T follicular helper cell (primary cell): Measurements from ENCODE around the gene INTS3.
"Not testable (repeated sequence)": the region's sequence is repeated elsewhere in the genome, so short reads cannot be mapped to it uniquely, and the experiment has no call there.

Source experiments
- DNase-seq: peaks from one replicate; pipeline ENCODE4 v3.0.0-alpha.2; 2020; ENCODE audit warnings: low read depth

INTS3 gene

DNA sequence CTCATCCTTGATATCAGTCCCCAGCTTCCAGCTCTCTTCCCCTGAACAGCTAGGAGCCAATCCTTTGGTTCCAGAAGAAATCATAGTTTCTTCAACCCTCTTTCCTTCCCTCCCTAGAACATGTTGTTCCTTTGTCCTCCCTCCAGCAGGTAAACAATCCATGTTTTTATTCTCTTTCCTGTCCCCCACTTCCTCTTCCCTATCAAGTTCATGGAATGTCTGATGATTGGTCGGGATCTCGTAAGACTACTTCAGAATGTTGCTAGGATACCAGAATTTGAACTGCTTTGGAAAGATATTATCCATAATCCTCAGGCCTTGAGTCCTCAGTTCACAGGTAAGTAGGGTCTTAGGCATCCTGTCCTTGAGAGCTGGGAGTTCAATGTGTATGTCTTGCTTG, 24.2 kb downstream of the INTS3 start:
- DNase-seq = no peak

- no peak for DNase-seq
Measured at GRCh38 chr1:153752571-153753195, 24.8 kb downstream of the INTS3 start.

DNA sequence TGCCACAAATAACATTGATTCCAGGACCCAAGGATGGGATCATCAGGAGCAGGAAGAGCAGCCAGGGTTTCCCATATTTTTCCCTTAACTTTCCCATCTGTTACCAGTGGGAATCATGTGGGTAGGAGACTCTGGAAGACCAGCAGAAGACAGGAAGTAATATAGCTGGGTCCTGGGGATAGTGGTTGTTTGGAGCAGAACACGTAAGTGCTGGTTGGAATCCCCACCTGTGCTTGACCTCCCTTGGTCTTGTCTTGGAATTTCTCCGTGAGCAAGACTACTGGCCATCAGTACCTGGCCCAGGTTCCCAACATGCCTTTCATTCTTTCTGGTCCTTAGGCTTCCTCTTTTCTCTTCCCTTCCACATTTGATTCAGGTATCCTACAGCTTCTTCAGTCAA, 26.4 kb downstream of the INTS3 start:
- DNase-seq = no peak

GRCh38 chr1:153760440-153760839, 32.6 kb downstream of the INTS3 start:
- DNase-seq = no peak

DNA sequence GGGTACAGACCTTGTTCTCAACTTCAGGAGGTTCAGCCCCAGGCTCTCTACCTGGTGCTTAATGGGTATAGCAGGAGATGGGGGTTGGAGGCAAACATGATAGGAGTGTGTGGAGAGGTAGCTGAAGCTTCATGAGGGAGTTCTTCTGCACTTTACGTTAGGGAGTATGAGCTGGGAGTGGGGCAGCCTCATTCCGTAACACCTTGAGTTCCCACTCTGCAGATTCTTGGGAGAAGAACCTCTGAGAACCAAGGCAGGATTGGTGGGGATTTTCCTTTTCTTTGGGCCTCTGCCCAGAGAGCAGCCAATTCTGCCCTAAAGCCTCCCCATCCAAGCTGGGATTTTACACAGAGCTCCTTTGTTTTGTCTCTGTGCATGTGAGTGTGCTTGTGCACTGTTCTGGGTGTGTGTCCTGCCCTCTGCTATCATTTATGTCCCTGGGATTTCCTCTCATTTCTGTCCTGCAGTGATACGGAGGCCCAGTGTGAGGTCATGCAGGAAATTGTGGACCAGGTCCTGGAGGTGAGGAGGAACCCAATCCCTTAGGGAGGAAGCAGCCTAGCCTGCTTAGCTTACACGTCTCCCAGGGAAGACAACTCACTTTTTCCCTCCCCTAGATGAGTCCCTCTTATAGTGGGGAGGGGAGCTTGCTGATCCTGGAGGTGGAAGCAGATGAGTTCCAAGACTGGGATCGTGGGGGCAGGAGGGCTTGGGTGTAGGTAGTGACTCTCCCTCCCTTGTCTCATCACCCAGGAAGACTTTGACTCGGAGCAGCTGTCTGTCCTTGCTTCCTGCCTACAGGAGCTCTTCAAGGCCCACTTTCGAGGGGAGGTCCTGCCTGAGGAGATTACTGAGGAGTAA, 35.7 kb downstream of the INTS3 start:
- DNase-seq = no peak

GRCh38 chr1:153764310-153764709, 36.5 kb downstream of the INTS3 start:
- no peak for DNase-seq

DNA sequence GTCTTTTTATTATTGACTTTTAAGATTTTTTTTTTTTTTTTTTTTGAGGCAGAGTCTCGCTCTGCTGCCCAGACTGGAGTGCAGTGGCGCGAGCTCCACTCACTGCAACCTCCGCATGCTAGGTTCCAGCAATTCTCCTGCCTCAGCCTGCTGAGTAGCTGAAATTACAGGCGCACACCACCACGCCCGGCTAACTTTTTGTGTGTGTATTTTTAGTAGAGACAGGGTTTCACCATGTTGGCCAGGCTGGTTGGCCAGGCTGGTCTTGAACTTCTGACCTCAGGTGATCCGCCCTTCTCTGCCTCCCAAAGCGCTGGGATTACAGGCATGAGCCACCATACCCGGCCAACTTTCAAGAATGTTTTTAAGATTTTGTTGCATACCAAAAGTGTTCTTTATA, 38.8 kb downstream of the INTS3 start:
- not testable (repeated sequence) for DNase-seq

GRCh38 chr1:153767519-153767918, 39.7 kb downstream of the INTS3 start:
- no peak for DNase-seq

- no peak for DNase-seq
Measured at GRCh38 chr1:153768316-153769181, 40.7 kb downstream of the INTS3 start.

GRCh38 chr1:153769221-153769620, 41.4 kb downstream of the INTS3 start:
- no peak for DNase-seq

GRCh38 chr1:153770797-153771196, 42.9 kb downstream of the INTS3 start:
- no peak for DNase-seq

DNA sequence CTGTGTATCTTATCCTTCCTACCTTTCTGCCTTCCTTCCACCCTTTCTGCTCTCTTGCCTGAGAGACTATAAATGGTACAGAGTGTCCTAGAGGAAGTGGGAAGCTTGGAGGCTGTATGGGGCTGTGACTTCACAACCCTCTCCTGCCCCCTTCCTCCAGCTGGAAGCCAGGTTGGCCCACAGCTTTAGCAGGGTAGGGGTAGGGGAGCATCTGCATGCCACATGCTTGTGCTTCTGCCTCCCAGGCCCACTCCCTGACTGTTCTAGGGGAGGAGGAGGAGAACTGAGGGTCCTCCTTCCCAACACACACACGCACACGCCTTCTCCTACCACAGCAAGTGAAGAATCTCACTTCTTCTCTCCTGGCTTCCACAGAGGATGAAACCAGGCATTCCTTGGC, 43.4 kb downstream of the INTS3 start:
- no peak for DNase-seq

- DNase-seq = no peak
Measured at GRCh38 chr1:153771841-153772593, 44.2 kb downstream of the INTS3 start.

GRCh38 chr1:153773096-153773921, 45.5 kb downstream of the INTS3 start:
- no peak for DNase-seq

DNA sequence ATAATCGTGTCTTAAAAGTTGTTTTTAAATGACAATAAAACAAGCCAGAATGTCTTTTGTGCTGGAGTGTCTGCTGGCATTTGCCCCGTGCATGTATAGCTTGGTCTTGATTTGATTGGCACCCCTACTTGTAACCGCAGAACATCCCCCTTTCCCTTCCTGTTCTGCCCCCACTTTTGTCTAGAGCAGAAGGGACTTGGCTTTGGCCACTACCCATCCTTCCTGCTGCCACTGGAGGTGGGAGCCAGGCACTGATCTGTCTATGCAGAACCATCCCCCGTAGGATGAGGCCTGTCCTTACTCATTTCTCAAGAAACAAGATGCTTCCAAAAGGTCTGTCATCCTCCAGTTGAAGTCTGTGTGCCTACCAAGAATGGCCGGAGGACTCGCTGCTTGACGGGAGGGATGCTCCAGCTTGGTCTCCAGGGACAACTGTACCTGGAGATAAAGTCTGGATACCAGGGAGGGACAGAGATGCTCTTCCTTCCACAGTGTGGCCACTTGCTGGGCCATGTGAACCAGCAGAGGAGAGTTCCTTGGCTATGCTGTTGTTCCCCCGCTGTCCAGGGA, 46.3 kb downstream of the INTS3 start:
- DNase-seq = no peak

GRCh38 chr1:153774780-153775457, 47.1 kb downstream of the INTS3 start, which contains the start of gene SLC27A3:
SLC27A3 (plus strand) TSS chr1:153775407; CDS start chr1:153775498, 91 bp downstream.
- no peak for DNase-seq

DNA sequence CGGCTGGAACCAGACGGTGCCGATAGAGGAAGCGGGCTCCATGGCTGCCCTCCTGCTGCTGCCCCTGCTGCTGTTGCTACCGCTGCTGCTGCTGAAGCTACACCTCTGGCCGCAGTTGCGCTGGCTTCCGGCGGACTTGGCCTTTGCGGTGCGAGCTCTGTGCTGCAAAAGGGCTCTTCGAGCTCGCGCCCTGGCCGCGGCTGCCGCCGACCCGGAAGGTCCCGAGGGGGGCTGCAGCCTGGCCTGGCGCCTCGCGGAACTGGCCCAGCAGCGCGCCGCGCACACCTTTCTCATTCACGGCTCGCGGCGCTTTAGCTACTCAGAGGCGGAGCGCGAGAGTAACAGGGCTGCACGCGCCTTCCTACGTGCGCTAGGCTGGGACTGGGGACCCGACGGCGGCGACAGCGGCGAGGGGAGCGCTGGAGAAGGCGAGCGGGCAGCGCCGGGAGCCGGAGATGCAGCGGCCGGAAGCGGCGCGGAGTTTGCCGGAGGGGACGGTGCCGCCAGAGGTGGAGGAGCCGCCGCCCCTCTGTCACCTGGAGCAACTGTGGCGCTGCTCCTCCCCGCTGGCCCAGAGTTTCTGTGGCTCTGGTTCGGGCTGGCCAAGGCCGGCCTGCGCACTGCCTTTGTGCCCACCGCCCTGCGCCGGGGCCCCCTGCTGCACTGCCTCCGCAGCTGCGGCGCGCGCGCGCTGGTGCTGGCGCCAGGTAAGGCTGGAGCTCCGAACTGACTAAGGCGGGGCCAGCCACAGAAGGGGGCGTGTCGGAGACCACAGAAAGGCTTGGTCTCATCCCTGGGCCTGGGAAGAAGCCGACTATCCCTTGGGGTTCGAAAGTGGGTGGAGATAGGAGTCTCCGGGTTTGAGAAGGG, 47.8 kb downstream of the INTS3 start:
- peak; percentile 51 for DNase-seq

- no peak for DNase-seq
Measured at GRCh38 chr1:153776352-153776751, 48.5 kb downstream of the INTS3 start.

- DNase-seq = no peak
Measured at GRCh38 chr1:153776845-153777370, 49.1 kb downstream of the INTS3 start.
